HG03103 (cell line): ENCODE results near the gene P2RY2.
"Not testable (repeated sequence)": the region's sequence is repeated elsewhere in the genome, so short reads cannot be mapped to it uniquely, and the experiment has no call there.

Experiments
- ATAC-seq: cut with Tn5 transposase; IDR thresholded peaks from one replicate; pipeline ENCODE4 v1.9.1; 2021; ENCODE audit warnings: low read depth; ENCODE audit not compliant: unreplicated experiment

Gene P2RY2

DNA sequence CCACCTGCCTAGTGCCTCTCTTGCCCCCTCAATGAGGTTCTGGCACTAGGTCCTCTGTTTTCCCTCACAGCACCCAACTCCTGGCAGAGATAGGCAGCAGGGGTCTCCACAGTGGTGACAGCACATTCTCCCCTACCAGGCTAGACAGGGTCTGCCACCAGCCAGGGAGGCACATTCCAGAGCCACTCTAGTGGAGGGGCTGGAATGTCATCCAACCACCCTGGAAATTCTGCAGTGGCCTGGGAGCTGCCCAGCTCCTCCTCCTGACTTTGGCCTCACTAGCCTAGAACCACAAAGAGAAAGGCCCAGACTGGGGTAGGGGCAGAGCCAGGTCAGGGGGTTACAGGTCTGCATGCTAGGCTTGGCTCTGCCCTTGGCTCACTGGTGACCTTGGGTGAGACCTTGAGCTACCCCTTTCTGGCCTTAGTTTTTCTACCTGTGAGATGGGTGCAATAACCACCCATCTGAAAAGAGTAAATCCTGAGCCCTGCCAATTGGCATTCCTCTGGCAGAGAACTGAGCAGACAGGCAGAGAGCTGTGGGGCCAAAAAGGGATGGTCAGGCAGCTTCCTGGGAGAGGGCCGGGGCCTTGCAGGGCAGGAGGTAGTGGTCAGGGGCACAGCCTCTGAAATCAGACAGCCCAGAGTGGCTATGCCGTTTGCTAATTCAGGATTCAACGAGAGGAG is 7.1 kb downstream of the P2RY2 start:
- ATAC-seq: no peak

- no peak for ATAC-seq
These were observed 7.8 kb downstream of the P2RY2 start for GRCh38 chr11:73225851-73226250.

DNA sequence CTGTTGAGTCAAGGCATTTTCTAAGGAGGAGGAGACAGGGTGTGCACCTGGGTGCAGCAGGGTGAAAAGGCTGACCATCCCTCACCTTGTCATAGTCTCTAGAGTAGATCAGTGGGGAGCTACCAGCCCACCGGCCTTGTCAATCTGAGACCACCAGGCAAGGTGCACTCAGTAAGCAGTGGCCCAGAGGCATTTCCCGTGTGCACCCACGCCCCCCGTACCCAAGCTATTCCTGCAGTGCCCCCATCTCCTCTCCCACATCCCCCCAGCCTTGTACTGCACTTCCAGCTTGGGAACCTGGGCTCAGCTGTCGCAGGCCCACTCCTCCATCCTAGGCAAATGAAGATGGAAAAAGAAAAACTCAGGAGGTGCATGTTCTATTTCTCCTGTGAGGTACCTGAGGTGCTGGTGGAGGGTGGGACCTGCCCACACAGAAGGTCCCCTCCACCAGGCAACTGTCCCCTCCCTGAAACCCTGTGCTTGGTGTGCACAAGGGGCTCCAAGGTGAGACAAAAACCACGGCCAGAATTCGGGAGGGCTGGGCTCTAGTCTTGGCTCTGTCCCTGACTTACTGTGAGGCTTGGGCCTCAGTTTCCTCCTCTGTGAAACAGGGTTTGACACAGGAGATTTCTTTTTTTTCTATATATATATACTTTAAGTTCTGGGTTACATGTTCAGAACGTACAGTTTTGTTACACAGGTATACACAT is 8.4 kb downstream of the P2RY2 start:
- ATAC-seq: no peak

GRCh38 chr11:73227571-73228211 is 9.6 kb downstream of the P2RY2 start:
- no peak for ATAC-seq

- no peak for ATAC-seq
These were observed 10.4 kb downstream of the P2RY2 start for GRCh38 chr11:73228268-73229134.

GRCh38 chr11:73229321-73229895 is 11.3 kb downstream of the P2RY2 start:
- no peak for ATAC-seq

- no peak for ATAC-seq
These were observed 12.1 kb downstream of the P2RY2 start for GRCh38 chr11:73229896-73230875.

DNA sequence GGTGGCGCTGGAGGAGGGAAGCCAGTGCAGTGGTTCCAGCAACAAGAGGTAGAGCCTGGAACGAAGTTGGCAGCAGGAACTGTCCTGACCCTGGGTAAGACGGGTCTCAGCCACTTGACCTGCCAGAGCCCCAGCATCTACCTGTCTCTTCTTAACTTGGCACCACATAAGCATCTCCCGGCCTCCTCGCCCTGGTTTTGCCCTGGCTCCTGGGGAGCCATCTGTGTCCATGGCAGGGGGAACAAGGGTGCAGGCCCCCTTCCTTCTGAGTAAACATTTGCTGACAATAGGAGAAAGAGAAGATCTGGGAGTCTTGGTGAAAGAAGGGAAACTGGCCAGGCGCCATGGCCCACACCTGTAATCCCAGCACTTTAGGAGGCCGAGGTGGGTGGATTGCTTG is 12.8 kb downstream of the P2RY2 start:
- no peak for ATAC-seq

- ATAC-seq: not testable (repeated sequence)
These were observed 14.4 kb downstream of the P2RY2 start for GRCh38 chr11:73232487-73232886.

- ATAC-seq: no peak
These were observed 15.1 kb downstream of the P2RY2 start for GRCh38 chr11:73233211-73233610.

- no peak for ATAC-seq
These were observed 15.8 kb downstream of the P2RY2 start for GRCh38 chr11:73233692-73234470.

DNA sequence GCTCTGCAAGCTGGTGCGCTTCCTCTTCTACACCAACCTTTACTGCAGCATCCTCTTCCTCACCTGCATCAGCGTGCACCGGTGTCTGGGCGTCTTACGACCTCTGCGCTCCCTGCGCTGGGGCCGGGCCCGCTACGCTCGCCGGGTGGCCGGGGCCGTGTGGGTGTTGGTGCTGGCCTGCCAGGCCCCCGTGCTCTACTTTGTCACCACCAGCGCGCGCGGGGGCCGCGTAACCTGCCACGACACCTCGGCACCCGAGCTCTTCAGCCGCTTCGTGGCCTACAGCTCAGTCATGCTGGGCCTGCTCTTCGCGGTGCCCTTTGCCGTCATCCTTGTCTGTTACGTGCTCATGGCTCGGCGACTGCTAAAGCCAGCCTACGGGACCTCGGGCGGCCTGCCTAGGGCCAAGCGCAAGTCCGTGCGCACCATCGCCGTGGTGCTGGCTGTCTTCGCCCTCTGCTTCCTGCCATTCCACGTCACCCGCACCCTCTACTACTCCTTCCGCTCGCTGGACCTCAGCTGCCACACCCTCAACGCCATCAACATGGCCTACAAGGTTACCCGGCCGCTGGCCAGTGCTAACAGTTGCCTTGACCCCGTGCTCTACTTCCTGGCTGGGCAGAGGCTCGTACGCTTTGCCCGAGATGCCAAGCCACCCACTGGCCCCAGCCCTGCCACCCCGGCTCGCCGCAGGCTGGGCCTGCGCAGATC is 16.5 kb downstream of the P2RY2 start:
- no peak for ATAC-seq

DNA sequence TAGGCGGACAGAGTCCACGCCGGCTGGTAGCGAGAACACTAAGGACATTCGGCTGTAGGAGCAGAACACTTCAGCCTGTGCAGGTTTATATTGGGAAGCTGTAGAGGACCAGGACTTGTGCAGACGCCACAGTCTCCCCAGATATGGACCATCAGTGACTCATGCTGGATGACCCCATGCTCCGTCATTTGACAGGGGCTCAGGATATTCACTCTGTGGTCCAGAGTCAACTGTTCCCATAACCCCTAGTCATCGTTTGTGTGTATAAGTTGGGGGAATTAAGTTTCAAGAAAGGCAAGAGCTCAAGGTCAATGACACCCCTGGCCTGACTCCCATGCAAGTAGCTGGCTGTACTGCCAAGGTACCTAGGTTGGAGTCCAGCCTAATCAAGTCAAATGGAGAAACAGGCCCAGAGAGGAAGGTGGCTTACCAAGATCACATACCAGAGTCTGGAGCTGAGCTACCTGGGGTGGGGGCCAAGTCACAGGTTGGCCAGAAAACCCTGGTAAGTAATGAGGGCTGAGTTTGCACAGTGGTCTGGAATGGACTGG is 17.2 kb downstream of the P2RY2 start:
- no peak for ATAC-seq

DNA sequence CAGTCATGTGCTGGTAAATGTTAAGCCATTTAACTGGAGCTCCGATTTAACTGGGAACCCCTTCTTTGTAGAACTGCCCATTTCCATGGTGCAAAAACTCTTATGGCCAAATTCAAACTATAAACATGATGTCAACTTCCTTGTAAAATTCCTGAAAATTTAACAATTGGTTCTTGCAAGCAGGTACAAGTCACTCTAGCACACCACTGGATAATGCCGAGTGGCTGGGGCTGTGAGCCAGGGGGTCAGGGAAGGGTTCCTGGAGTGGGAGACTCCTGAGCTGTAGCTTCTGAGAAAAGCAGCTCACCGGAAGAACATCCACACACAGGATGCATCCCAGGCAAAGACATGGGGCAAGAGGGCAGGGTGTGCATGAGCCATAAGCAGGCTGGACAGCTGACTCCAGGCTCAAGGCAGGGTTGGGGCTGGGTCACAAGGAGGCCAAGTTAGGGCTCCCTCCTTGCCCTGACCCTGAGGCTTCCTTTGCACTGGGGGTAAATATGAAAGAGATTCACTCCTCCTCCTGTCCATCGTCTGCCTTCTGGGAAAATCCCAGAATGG is 18.2 kb downstream of the P2RY2 start:
- ATAC-seq: no peak

DNA sequence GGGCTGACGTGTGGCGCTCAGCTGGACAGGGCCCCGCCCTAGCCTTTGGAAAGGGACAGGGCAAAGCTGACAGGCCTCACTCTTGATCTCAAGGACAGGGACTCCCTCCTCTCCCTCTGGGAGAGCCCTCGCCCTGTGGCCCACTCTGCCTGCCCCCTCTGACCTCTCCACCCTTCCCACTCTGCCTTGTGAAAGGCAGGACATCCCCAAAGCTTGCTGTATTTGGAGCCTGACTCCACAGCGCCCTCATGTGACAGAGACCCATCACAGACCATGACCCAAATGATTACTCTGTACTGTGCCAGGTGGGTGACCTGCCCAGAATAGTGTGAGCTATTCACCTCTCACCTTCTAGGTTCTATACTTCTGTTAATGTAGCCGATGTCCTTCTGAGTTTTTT is 18.8 kb downstream of the P2RY2 start:
- ATAC-seq: no peak

DNA sequence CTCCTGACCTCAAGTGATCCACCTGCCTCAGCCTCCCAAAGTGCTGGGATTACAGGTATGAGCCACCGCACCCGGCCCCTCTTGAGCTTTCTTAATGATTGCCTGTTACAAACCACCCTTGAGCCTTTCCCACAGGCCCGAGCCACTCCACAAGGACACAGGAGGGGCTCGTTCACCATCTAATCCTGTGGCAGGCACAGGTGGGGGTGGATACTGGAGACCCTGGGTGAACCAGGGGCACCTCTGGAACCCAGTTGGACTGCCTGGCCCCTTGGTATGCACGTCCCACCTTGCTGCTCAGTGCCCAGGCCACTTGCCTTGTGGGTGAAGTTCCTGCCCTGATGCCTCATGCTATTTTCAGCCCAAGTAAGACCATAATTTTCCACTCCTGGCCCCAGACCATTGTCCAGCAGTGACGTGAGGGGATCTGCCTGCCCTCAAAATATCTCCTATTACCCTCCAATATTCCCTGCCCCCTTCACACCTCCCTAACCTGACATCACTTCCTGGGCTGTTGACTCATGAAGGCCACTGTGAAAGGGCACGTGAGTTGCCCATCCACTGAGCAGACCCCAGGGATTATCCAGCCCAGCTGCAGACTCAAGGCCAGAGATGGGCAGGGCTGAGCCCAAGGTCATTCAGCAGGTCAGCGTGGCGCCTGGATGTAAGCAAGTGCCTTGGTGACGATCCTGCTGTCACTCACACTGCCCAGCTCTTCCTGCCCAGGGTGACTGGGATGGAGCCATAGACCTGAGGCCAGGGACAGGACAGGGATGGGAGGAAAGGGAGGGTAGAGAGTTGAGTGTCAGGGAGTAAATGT is 19.6 kb downstream of the P2RY2 start:
- no peak for ATAC-seq

- ATAC-seq: no peak
These were observed 21.0 kb downstream of the P2RY2 start for GRCh38 chr11:73239111-73239521.
